ENCODE results near the gene EEF1G.

DNA sequence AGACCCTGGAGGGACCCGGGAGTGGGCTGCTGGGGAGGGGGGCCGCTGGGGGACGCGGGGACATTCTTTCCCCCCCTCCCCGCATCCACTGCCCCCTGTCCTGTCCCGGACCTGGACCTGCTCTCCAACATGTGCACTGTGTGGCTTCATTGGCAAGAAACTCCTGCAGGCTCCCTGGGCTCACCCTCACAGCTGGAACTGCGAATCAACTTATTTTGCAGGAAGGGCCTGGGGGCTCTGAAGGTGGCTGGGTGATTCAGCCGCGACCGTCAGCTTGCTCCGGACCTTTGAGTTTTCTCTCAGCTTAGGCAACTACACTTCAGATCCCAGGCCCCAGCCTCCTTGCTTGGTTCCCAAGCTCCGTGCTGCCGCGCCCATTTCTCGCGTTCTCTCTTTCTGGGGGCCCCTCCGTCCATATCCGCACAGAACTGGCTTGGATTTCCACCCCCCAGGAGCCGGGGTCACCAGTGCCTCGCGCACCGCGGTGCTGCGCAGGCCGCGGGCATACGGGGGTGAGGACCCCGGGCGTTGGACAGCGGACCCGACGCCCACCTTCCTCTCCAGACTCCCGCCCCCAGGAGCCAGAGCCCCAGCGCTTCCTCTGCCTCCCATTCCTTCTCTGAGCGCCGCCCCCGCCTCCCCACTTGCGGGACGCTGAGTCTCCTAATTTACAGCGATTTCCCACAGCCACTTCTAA lies 26.6 kb downstream of the EEF1G start:
- no peak for TF ChIP-seq GATA2 (IDR thresholded peaks at IDR 0.05; ENCODE audit: low read depth, low read length)
- no peak for TF ChIP-seq GATA3 (IDR thresholded peaks at IDR 0.05; ENCODE audit: low read depth, low read length)

Data from SH-SY5Y (cell line).